Measurements from ENCODE around the gene TREML4.

TREML4 gene

GRCh38 chr6:41288030-41288753, 60.0 kb downstream of the TREML4 start:
- DNase-seq, result no peak
